HepG2 (cell line): ENCODE measurements around the gene DDX23. TPM values are rescaled to one million over a fixed set of nuclear protein-coding genes. Genes with fewer than 3 reads are reported as not detected.

Experiments used
- FOXM1 ChIP-seq: sonication (generic); formaldehyde crosslinking; IDR thresholded peaks from 2 replicates; pipeline ENCODE4 v1.5.0; 2020; ENCODE audit warnings: missing genetic modification reagents
- PHB2 ChIP-seq: fragments of 450-650 bp; IDR thresholded peaks from 2 replicates; pipeline ENCODE4 v1.6.1; 2018; ENCODE audit not compliant: partially characterized antibody
- SIX4 ChIP-seq: sonication (generic); formaldehyde crosslinking; IDR thresholded peaks from 2 replicates; pipeline ENCODE4 v1.4.0; 2020; ENCODE audit warnings: missing genetic modification reagents
- TOPORS ChIP-seq: sonication (generic); formaldehyde crosslinking; IDR thresholded peaks from 2 replicates; pipeline ENCODE4 v1.8.0; 2023; ENCODE audit warnings: mild to moderate bottlenecking, missing genetic modification reagents
- ZNF124 ChIP-seq: sonication (generic); formaldehyde crosslinking; IDR thresholded peaks from 2 replicates; pipeline ENCODE4 v1.4.0; 2020; ENCODE audit warnings: missing genetic modification reagents
- ZNF24 ChIP-seq: fragments of 450-650 bp; IDR thresholded peaks from 2 replicates; pipeline ENCODE4 v1.6.1; 2017; ENCODE audit warnings: antibody characterized with exemption, mild to moderate bottlenecking
- ZNF878 ChIP-seq: sonication (generic); formaldehyde crosslinking; IDR thresholded peaks from 2 replicates; pipeline ENCODE4 v1.8.1; 2023; ENCODE audit warnings: mild to moderate bottlenecking, missing genetic modification reagents, moderate library complexity
- ZSCAN30 ChIP-seq: sonication (generic); formaldehyde crosslinking; IDR thresholded peaks from 2 replicates; pipeline ENCODE4 v1.5.0; 2020; ENCODE audit warnings: mild to moderate bottlenecking, missing genetic modification reagents
- polyA plus RNA-seq, 8 experiments: library from polyadenylated mRNA; depleted of rRNA in 3 of 8; stranded (reverse) in 7 of 8; unstranded in 1 of 8; fragments of >200 nt; fragmentation: Illumina TruSeq in 4 of 8; extraction: Trizol in 4 of 8; gene quantifications; 2 replicates each; pipeline versions ENCODE4 v1.2.1 to v1.2.3, GENCODE V29; 2011 to 2016; ENCODE audit warnings: low read depth in 4 of 8, missing spikeins in 1 of 8, mixed read lengths in 1 of 8; ENCODE audit not compliant: insufficient read depth in 1 of 8
- total RNA-seq, 5 experiments: library from RNA; depleted of rRNA; stranded (reverse); fragments of >200 nt; fragmentation: Illumina TruSeq; extraction: Trizol; gene quantifications; 2 replicates each; pipeline ENCODE4 v1.2.3, GENCODE V29; 2016; ENCODE audit warnings: low read depth in 1 of 5
- TF ChIP-seq, protein P1 (sequence below): sonication (generic); formaldehyde crosslinking; IDR thresholded peaks from 2 replicates; pipeline ENCODE4 v1.5.1; 2020; ENCODE audit warnings: mild to moderate bottlenecking, missing genetic modification reagents, moderate library complexity
- TF ChIP-seq, protein P2 (sequence below): sonication (generic); formaldehyde crosslinking; IDR thresholded peaks from 2 replicates; pipeline ENCODE4 v1.9.0; 2022; ENCODE audit warnings: missing genetic modification reagents, mild to moderate bottlenecking, borderline replicate concordance
- TF ChIP-seq, protein P3 (sequence below): sonication (generic); formaldehyde crosslinking; IDR thresholded peaks from 2 replicates; pipeline ENCODE4 v1.9.0; 2021; ENCODE audit warnings: mild to moderate bottlenecking, missing genetic modification reagents
- TF ChIP-seq, protein P4 (sequence below): IDR thresholded peaks from 2 replicates; pipeline ENCODE4 v1.6.1; 2012; ENCODE audit warnings: low read depth, low read length, improper control_type of control experiment
- TF ChIP-seq, protein P5 (sequence below): sonication (generic); formaldehyde crosslinking; IDR thresholded peaks from 2 replicates; pipeline ENCODE4 v1.4.0; 2020; ENCODE audit warnings: mild to moderate bottlenecking, missing genetic modification reagents

The DDX23 gene
- total and polyA plus RNA-seq, 2 of the 13 experiments (the other 11 are each of a cell fraction or from before 2014, with no cell fraction given): 35.7 to 90.0 TPM

DNA sequence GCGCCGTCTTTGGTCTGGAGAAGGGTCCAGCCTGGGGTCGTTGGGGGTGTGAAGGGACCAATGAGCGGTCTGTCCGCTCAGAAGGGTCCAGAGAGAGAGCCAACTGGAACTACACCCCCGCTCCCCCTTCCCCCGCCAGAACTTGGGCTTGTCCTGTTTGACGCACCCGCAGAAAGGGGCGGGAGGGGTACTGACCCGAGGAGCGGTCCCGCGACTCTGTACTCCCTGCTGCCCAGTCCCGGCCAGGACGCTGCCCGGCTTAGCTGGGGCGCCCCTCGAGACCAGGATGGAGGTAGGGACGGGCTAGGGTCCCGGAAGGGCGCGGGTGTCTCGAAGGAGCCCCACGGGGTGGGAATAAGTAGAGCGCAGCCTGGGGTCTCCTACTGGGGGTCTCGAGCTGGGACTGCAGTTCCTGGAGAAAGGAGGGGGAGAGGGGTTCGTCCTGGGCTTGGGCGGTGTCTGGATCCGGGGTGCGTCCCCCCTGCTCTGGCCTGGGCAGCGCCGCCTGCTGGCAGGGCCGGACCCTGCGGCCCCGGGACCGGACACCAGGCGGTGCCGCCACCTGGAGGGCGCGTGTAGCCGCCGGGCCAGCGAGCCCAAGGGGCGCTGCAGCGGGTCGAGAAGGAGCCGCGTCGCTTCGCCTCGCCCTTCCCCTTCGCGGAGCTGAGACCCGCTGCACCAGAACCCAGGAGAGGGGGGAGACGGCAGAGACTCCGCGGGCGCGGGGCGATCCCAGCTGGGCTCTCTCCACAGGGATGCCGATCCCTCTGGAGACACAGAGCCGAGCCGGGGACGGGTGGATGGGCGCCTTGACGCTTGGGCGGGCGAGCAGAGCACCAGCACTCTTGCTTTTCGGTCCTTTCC is 37.5 kb downstream of the DDX23 start (continued):
- TF ChIP-seq TOPORS (CRISPR knock-in tag) (no peak), FOXM1 (CRISPR knock-in tag) (no peak; the same call in 1 of the 2 replicates), ZNF24 (no peak), ZSCAN30 (CRISPR knock-in tag) (no peak), ZNF878 (CRISPR knock-in tag) (no peak; the same call in 1 of the 2 replicates), SIX4 (CRISPR knock-in tag) (no peak), PHB2 (no peak), ZNF124 (0 out of 2 replicates have a peak, but pooled peaks have one; percentile 14)
- TF ChIP-seq, protein P1, sequence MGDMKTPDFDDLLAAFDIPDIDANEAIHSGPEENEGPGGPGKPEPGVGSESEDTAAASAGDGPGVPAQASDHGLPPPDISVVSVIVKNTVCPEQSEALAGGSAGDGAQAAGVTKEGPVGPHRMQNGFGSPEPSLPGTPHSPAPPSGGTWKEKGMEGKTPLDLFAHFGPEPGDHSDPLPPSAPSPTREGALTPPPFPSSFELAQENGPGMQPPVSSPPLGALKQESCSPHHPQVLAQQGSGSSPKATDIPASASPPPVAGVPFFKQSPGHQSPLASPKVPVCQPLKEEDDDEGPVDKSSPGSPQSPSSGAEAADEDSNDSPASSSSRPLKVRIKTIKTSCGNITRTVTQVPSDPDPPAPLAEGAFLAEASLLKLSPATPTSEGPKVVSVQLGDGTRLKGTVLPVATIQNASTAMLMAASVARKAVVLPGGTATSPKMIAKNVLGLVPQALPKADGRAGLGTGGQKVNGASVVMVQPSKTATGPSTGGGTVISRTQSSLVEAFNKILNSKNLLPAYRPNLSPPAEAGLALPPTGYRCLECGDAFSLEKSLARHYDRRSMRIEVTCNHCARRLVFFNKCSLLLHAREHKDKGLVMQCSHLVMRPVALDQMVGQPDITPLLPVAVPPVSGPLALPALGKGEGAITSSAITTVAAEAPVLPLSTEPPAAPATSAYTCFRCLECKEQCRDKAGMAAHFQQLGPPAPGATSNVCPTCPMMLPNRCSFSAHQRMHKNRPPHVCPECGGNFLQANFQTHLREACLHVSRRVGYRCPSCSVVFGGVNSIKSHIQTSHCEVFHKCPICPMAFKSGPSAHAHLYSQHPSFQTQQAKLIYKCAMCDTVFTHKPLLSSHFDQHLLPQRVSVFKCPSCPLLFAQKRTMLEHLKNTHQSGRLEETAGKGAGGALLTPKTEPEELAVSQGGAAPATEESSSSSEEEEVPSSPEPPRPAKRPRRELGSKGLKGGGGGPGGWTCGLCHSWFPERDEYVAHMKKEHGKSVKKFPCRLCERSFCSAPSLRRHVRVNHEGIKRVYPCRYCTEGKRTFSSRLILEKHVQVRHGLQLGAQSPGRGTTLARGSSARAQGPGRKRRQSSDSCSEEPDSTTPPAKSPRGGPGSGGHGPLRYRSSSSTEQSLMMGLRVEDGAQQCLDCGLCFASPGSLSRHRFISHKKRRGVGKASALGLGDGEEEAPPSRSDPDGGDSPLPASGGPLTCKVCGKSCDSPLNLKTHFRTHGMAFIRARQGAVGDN: peak; percentile 84
- TF ChIP-seq, protein P2, sequence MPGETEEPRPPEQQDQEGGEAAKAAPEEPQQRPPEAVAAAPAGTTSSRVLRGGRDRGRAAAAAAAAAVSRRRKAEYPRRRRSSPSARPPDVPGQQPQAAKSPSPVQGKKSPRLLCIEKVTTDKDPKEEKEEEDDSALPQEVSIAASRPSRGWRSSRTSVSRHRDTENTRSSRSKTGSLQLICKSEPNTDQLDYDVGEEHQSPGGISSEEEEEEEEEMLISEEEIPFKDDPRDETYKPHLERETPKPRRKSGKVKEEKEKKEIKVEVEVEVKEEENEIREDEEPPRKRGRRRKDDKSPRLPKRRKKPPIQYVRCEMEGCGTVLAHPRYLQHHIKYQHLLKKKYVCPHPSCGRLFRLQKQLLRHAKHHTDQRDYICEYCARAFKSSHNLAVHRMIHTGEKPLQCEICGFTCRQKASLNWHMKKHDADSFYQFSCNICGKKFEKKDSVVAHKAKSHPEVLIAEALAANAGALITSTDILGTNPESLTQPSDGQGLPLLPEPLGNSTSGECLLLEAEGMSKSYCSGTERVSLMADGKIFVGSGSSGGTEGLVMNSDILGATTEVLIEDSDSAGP (CRISPR knock-in tag): peak; percentile 85; the same call in 1 of the 2 replicates
- TF ChIP-seq, protein P3, sequence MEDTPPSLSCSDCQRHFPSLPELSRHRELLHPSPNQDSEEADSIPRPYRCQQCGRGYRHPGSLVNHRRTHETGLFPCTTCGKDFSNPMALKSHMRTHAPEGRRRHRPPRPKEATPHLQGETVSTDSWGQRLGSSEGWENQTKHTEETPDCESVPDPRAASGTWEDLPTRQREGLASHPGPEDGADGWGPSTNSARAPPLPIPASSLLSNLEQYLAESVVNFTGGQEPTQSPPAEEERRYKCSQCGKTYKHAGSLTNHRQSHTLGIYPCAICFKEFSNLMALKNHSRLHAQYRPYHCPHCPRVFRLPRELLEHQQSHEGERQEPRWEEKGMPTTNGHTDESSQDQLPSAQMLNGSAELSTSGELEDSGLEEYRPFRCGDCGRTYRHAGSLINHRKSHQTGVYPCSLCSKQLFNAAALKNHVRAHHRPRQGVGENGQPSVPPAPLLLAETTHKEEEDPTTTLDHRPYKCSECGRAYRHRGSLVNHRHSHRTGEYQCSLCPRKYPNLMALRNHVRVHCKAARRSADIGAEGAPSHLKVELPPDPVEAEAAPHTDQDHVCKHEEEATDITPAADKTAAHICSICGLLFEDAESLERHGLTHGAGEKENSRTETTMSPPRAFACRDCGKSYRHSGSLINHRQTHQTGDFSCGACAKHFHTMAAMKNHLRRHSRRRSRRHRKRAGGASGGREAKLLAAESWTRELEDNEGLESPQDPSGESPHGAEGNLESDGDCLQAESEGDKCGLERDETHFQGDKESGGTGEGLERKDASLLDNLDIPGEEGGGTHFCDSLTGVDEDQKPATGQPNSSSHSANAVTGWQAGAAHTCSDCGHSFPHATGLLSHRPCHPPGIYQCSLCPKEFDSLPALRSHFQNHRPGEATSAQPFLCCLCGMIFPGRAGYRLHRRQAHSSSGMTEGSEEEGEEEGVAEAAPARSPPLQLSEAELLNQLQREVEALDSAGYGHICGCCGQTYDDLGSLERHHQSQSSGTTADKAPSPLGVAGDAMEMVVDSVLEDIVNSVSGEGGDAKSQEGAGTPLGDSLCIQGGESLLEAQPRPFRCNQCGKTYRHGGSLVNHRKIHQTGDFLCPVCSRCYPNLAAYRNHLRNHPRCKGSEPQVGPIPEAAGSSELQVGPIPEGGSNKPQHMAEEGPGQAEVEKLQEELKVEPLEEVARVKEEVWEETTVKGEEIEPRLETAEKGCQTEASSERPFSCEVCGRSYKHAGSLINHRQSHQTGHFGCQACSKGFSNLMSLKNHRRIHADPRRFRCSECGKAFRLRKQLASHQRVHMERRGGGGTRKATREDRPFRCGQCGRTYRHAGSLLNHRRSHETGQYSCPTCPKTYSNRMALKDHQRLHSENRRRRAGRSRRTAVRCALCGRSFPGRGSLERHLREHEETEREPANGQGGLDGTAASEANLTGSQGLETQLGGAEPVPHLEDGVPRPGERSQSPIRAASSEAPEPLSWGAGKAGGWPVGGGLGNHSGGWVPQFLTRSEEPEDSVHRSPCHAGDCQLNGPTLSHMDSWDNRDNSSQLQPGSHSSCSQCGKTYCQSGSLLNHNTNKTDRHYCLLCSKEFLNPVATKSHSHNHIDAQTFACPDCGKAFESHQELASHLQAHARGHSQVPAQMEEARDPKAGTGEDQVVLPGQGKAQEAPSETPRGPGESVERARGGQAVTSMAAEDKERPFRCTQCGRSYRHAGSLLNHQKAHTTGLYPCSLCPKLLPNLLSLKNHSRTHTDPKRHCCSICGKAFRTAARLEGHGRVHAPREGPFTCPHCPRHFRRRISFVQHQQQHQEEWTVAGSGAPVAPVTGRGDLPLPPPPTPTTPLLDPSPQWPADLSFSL (CRISPR knock-in tag): no peak
- TF ChIP-seq, protein P4, sequence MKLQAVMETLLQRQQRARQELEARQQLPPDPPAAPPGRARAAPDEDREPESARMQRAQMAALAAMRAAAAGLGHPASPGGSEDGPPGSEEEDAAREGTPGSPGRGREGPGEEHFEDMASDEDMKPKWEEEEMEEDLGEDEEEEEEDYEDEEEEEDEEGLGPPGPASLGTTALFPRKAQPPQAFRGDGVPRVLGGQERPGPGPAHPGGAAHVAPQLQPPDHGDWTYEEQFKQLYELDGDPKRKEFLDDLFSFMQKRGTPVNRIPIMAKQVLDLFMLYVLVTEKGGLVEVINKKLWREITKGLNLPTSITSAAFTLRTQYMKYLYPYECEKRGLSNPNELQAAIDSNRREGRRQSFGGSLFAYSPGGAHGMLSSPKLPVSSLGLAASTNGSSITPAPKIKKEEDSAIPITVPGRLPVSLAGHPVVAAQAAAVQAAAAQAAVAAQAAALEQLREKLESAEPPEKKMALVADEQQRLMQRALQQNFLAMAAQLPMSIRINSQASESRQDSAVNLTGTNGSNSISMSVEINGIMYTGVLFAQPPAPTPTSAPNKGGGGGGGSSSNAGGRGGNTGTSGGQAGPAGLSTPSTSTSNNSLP: no peak
- TF ChIP-seq, protein P5, sequence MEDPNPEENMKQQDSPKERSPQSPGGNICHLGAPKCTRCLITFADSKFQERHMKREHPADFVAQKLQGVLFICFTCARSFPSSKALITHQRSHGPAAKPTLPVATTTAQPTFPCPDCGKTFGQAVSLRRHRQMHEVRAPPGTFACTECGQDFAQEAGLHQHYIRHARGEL (CRISPR knock-in tag): no peak
